ENCODE measurements around the gene INVS.

DNA sequence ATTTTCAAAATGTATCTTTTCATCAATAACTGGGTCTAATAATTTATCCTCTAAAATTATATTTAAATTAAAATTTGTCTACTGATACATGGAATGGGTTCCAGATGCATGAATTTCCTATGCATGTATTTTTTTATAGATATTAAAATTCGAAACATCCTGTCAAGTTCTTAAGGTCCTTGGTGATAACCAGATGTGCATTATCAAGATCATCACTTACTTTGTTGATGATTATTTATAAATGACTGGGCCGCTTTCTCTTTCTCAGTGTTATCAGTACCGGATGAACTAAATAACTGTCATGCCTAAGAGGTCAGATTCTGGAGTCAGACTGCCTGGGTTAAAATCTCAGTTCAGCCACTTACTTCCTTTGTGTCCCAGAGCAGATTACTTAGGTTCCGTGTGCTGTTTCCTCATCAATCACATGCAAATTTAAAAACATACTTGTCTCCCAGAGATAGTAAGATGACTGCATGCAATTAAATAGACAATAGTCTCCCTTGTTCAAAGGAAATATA lies 129.4 kb downstream of the INVS start:
- TF ChIP-seq EP300 (IDR thresholded peaks at IDR 0.05) (no peak), POLR2A (IDR thresholded peaks at IDR 0.05) (no peak), POLR2AphosphoS5 (IDR thresholded peaks at IDR 0.05) (no peak)
- TF ChIP-seq, protein P1, sequence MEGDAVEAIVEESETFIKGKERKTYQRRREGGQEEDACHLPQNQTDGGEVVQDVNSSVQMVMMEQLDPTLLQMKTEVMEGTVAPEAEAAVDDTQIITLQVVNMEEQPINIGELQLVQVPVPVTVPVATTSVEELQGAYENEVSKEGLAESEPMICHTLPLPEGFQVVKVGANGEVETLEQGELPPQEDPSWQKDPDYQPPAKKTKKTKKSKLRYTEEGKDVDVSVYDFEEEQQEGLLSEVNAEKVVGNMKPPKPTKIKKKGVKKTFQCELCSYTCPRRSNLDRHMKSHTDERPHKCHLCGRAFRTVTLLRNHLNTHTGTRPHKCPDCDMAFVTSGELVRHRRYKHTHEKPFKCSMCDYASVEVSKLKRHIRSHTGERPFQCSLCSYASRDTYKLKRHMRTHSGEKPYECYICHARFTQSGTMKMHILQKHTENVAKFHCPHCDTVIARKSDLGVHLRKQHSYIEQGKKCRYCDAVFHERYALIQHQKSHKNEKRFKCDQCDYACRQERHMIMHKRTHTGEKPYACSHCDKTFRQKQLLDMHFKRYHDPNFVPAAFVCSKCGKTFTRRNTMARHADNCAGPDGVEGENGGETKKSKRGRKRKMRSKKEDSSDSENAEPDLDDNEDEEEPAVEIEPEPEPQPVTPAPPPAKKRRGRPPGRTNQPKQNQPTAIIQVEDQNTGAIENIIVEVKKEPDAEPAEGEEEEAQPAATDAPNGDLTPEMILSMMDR (IDR thresholded peaks at IDR 0.05), result no peak

Data from upper lobe of left lung (tissue), 4 donors.